ENCODE data around the gene MRPS6.

DNA sequence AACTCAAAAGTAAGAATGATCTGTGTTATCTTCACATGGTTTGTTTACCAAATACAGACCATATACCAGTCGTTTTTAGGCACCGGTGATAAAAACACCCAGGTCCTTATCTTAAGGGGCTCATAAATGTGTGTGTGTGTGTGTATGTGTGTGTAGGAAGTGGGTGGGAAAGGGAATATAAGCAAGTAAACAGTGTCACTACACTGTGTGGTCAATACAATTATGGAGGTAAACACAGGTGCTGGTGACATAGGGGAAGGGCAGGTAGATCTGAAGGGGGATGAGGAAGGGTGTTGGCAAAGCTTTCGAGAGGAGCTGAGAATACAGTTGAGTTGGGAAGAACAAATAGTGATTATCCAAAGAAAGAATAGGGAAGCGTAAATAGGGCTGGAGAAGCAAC lies 19.1 kb upstream of the MRPS6 start:
- TF ChIP-seq, protein P1, sequence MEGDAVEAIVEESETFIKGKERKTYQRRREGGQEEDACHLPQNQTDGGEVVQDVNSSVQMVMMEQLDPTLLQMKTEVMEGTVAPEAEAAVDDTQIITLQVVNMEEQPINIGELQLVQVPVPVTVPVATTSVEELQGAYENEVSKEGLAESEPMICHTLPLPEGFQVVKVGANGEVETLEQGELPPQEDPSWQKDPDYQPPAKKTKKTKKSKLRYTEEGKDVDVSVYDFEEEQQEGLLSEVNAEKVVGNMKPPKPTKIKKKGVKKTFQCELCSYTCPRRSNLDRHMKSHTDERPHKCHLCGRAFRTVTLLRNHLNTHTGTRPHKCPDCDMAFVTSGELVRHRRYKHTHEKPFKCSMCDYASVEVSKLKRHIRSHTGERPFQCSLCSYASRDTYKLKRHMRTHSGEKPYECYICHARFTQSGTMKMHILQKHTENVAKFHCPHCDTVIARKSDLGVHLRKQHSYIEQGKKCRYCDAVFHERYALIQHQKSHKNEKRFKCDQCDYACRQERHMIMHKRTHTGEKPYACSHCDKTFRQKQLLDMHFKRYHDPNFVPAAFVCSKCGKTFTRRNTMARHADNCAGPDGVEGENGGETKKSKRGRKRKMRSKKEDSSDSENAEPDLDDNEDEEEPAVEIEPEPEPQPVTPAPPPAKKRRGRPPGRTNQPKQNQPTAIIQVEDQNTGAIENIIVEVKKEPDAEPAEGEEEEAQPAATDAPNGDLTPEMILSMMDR (IDR thresholded peaks at IDR 0.05): no peak
- TF ChIP-seq POLR2A (IDR thresholded peaks at IDR 0.05): no peak

Measured in suprapubic skin (tissue), 3 donors.